ENCODE measurements around the gene JMJD8. TPM values are rescaled to one million over a fixed set of nuclear protein-coding genes. Genes with fewer than 3 reads are reported as not detected.

Gene JMJD8
- total RNA-seq, 1 experiment from 2014 or later = 121 TPM

DNA sequence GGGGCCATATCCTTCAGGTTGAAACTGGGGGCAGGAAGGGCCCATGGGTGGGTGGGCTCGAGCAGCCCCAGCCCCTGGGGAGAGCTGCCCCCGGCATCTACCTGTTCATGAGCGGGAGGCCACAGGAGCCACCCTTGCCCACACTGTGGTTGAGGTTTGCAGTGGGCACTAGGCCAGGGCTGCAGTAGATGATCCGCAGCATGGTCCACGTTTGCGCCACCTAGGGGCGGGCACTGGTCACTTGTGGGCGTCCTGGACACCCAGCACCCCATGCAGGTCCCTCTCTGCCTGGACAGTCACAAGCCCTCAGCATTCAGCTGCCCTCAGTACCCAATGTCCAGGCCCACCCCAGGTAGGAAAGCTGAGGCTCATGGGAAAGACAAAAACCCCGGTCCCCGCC is 1.8 kb upstream of the JMJD8 start:
- H3K9me3 ChIP-seq (ENCODE audit: control insufficient read depth in 1 of 2, insufficient read depth in 1 of 2, low read depth in 1 of 2, low read length in 2 of 2) = no peaks in the 10 kb centered on the region
- peak overlapping the region; percentile 0; the same call in 1 of the 2 replicates for H3K27ac ChIP-seq (ENCODE audit: low read depth, low read length)
- intact Hi-C loops (cut with micrococcal nuclease) = no loop called here
- no peaks in the 10 kb centered on the region for H3K9me2 ChIP-seq (ENCODE audit: insufficient read depth)
- ChIA-PET CTCF (interaction anchor here (1.4 kb wide), 1 partner anchor 10 kb away, joined by 6 read pairs; no protein-coding TSS in a partner anchor), POLR2A (no interaction called here), RAD21 (ENCODE audit: low non-redundant PET in 1 of 2, low total read pairs in 2 of 2, uncharacterized antibody in 2 of 2, unreplicated experiment in 2 of 2) (no interaction called here)
- ATAC-seq (peak; percentile 16; the same call in 1 of the 2 replicates), DNase-seq (ENCODE audit: low read depth, low spot score) (no peak)
- H3K27me3 ChIP-seq (ENCODE audit: insufficient read depth, low read length) = no peaks in the 10 kb centered on the region
- H3K4me2 ChIP-seq (ENCODE audit: low read length) = peak overlapping the region; percentile 97
- TF ChIP-seq POLR2AphosphoS5 (IDR thresholded peaks at IDR 0.05; ENCODE audit: low read depth, low read length) (peak; percentile 32; the same call in 1 of the 2 replicates), POLR2A (IDR thresholded peaks at IDR 0.05; ENCODE audit: borderline replicate concordance, extremely low read depth, insufficient read depth, insufficient read length) (no peak), EZH2 (IDR thresholded peaks at IDR 0.05) (no peak), SIN3A (IDR thresholded peaks at IDR 0.05; ENCODE audit: low read depth) (no peak), CBX3 (IDR thresholded peaks at IDR 0.05; ENCODE audit: low read depth) (no peak), RAD21 (IDR thresholded peaks at IDR 0.05; ENCODE audit: low read depth) (no peak), ZNF274 (IDR thresholded peaks at IDR 0.05; ENCODE audit: low read depth, low read length) (no peak), ZFX (IDR thresholded peaks at IDR 0.05) (no peak)
- TF ChIP-seq, protein P1, sequence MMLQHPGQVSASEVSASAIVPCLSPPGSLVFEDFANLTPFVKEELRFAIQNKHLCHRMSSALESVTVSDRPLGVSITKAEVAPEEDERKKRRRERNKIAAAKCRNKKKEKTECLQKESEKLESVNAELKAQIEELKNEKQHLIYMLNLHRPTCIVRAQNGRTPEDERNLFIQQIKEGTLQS (IDR thresholded peaks at IDR 0.05) = no peak
- TF ChIP-seq, protein P2, sequence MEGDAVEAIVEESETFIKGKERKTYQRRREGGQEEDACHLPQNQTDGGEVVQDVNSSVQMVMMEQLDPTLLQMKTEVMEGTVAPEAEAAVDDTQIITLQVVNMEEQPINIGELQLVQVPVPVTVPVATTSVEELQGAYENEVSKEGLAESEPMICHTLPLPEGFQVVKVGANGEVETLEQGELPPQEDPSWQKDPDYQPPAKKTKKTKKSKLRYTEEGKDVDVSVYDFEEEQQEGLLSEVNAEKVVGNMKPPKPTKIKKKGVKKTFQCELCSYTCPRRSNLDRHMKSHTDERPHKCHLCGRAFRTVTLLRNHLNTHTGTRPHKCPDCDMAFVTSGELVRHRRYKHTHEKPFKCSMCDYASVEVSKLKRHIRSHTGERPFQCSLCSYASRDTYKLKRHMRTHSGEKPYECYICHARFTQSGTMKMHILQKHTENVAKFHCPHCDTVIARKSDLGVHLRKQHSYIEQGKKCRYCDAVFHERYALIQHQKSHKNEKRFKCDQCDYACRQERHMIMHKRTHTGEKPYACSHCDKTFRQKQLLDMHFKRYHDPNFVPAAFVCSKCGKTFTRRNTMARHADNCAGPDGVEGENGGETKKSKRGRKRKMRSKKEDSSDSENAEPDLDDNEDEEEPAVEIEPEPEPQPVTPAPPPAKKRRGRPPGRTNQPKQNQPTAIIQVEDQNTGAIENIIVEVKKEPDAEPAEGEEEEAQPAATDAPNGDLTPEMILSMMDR (IDR thresholded peaks at IDR 0.05 in 2 of 3, conservative IDR thresholded peaks at IDR 0.05 in 1 of 3; ENCODE audit: borderline replicate concordance in 1 of 3, insufficient read depth in 1 of 3, low read depth in 2 of 3, low read length in 2 of 3) = peak in 2 of 3 experiments; percentile 69 to 88; a peak in 4 of 6 replicates
- no peak overlapping the region for H2AFZ ChIP-seq (ENCODE audit: low read depth, low read length, poor library complexity, severe bottlenecking)
- no peaks in the 10 kb centered on the region for H4K20me1 ChIP-seq (ENCODE audit: insufficient read depth)
- H3K36me3 ChIP-seq (ENCODE audit: control insufficient read depth in 1 of 2, insufficient read depth in 2 of 2, low read length in 2 of 2) = peaks cover 0 to 33% of the 10 kb centered on the region in 2 experiments; a peak in 2 of 4 replicates
- H3K4me1 ChIP-seq (ENCODE audit: control insufficient read depth in 1 of 2, insufficient read depth in 2 of 2, low read length in 2 of 2) = peaks cover 21 to 63% of the 10 kb centered on the region in 2 experiments
- H3K4me3 ChIP-seq (replicated peaks in 1 of 2; ENCODE audit: low read depth in 1 of 2, low read length in 2 of 2) = no peak overlapping the region
- no peak overlapping the region for H3K9ac ChIP-seq (ENCODE audit: low read length)
- H3K79me2 ChIP-seq (ENCODE audit: insufficient read depth, low read length) = peaks cover 49% of the 10 kb centered on the region
- BruUV-seq (replicated peaks) = no TSS peak

Measured in HCT116 (cell line).